ENCODE measurements around the gene MRPS31. TPM values are rescaled to one million over a fixed set of nuclear protein-coding genes. Genes with fewer than 3 reads are reported as not detected.

Gene MRPS31
- 11.3 and 12.0 TPM in 2 replicates for total RNA-seq

DNA sequence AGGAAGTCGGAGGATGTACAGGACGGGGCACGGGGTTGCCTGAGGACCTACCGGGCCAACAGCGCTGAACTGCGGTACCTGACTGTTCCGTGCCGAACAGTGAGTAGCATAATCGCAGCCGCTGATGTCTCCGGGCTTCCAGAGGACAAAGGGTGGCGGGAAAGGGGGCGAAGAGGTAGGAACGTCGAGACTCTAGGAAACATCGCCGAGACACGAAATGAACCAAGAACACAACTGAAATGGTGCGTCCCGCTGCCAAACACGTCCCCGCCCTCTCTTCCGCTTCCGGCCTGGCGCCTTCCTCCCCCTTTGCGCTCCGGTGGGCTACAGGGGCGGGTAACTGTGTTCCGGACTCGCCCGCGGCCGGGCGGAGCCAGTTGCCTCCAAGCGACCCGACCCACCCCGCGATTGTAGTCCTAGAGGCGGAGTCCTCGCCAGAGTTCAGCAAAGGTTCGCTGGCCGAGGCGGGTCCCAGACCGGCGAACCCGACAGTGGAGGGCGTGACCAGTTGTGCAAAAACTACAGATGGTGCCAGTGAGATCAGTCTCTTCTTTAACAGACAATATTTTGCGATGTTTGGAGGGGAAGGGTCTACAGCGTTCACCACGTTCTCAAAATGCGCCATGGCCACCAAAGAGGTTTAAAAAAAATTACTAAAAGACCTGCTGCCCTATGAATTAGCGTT lies at the start of gene MRPS31:
TSS of gene MRPS31 (minus strand) at position 257 of the 685 bp plus-strand sequence. CDS start at position 203, 54 bp downstream.
- Histone ChIP-seq H3K36me3 (ENCODE audit: control insufficient read depth, insufficient read depth, low read length) (peaks cover 2% of the 10 kb centered on the region), H3K27me3 (ENCODE audit: control insufficient read depth, insufficient read depth, low read length) (no peaks in the 10 kb centered on the region), H3K4me3 (ENCODE audit: low read depth, low read length) (peak within 1 kb of the TSS; percentile 62)
- TF ChIP-seq, protein P1, sequence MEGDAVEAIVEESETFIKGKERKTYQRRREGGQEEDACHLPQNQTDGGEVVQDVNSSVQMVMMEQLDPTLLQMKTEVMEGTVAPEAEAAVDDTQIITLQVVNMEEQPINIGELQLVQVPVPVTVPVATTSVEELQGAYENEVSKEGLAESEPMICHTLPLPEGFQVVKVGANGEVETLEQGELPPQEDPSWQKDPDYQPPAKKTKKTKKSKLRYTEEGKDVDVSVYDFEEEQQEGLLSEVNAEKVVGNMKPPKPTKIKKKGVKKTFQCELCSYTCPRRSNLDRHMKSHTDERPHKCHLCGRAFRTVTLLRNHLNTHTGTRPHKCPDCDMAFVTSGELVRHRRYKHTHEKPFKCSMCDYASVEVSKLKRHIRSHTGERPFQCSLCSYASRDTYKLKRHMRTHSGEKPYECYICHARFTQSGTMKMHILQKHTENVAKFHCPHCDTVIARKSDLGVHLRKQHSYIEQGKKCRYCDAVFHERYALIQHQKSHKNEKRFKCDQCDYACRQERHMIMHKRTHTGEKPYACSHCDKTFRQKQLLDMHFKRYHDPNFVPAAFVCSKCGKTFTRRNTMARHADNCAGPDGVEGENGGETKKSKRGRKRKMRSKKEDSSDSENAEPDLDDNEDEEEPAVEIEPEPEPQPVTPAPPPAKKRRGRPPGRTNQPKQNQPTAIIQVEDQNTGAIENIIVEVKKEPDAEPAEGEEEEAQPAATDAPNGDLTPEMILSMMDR (IDR thresholded peaks at IDR 0.05; ENCODE audit: insufficient read depth, low read length, severe bottlenecking) = peak; percentile 5
- peak; percentile 75 for DNase-seq (ENCODE audit: low read depth)
- FAIRE-seq = no peak

DNA sequence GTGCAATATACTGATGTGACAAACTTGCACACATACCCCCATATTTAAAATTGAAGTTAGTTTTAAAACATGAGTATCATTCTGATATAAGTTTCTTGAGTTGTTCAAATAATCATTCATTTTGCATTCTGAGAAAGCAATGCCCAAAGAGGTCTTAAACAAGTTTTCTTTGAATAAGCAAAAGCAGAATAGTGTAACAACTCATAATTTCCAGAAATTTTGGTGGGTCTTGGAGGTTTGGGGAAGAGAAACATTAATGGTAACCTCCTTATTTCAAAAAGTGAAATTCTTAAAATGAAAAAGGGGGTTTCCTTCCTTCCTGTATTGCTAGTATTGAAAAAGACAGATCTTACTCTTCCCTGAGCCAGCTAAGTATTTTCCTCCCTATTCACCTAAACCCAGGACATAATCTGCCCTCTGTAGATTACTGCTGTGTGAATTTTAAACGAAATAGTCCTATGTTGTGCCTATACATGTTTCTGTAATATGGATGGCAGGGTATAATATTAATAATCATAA lies 48.9 kb upstream of the MRPS31 start:
- TF ChIP-seq, protein P1 (IDR thresholded peaks at IDR 0.05; ENCODE audit: insufficient read depth, low read length, severe bottlenecking) = no peak
- DNase-seq (ENCODE audit: low read depth) = no peak
- H3K4me3 ChIP-seq (ENCODE audit: low read depth, low read length) = no peak overlapping the region
- H3K36me3 ChIP-seq (ENCODE audit: control insufficient read depth, insufficient read depth, low read length) = no peaks in the 10 kb centered on the region
- FAIRE-seq = no peak
- H3K27me3 ChIP-seq (ENCODE audit: control insufficient read depth, insufficient read depth, low read length) = no peaks in the 10 kb centered on the region

DNA sequence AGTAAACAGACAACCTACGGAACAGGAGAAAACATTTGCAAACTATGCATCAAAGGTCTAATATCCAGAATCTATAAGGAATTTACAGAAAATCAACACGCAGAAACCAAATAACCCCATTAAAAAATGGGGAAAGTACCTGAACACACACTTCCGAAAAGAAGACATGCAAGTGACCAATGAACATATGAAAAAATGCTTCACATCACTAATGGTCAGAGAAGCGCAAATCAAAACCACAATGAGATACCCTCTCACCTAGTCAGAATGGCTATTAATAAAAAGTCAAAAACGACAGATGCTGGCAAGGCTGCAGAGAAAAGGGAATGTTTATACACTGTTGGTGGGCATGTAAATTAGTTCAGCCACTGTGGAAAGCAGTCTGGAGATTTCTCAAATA lies 47.9 kb upstream of the MRPS31 start:
- FAIRE-seq (no peak), DNase-seq (ENCODE audit: low read depth) (no peak)
- H3K36me3 ChIP-seq (ENCODE audit: control insufficient read depth, insufficient read depth, low read length) = no peaks in the 10 kb centered on the region
- TF ChIP-seq, protein P1 (IDR thresholded peaks at IDR 0.05; ENCODE audit: insufficient read depth, low read length, severe bottlenecking) = no peak
- H3K27me3 ChIP-seq (ENCODE audit: control insufficient read depth, insufficient read depth, low read length) = no peaks in the 10 kb centered on the region
- H3K4me3 ChIP-seq (ENCODE audit: low read depth, low read length) = no peak overlapping the region

DNA sequence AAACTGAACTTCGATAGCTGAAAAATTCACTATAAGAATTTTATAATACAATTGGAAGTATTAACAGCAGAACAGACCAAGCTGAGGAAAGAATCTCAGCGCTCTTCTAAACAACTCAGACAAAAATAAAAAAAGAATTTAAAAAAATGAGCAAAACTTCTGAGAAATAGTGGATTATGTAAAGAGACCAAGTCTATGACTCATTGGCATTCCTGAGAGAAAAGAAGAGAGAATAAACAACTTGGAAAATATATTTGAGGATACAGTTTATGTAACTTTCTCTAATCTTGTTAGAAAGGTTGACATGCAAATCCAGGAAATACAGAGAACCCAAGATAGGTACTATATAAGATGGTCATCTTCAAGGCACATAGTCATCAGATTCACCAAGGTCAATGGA lies 43.8 kb upstream of the MRPS31 start:
- Histone ChIP-seq H3K36me3 (ENCODE audit: control insufficient read depth, insufficient read depth, low read length) (peaks cover 6% of the 10 kb centered on the region), H3K27me3 (ENCODE audit: control insufficient read depth, insufficient read depth, low read length) (no peaks in the 10 kb centered on the region), H3K4me3 (ENCODE audit: low read depth, low read length) (no peak overlapping the region)
- TF ChIP-seq, protein P1 (IDR thresholded peaks at IDR 0.05; ENCODE audit: insufficient read depth, low read length, severe bottlenecking) = no peak
- no peak for DNase-seq (ENCODE audit: low read depth)
- no peak for FAIRE-seq

DNA sequence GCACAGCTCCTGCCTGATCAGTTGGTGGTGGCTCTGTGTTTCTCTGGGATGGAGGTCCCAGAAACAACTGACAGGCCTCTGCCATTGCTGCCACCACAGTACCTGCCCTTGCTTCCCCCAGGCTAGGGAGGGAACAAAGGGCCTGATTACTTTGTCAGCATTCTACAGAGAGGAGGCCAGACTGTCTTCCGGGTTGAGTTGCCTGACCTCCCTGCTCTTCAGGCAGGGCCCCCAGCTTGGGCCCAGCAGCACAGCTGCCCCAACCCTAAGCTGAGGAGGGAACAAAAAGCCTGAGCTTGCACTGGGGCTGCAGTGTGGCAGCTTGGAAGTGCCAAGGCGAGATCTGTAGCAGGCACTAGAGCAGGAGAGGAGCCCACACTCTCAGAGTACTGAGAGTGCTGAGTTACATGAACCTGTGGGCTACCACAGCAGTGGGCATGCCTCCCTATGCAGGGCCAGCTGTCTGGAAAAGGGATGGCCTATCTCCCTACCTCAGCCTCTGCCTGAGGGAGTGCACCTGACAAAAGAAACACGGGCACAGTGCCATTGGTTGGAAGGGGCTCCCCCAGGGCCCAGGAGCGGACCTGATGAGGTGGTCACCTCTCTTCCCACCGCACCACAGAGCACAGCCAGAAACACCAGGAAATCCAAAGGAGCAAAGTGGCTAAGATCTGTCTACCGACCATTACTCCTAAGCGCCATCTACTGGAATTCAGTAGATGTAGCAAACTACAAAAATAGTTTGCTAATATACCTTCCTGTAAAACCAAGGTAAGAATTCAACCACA lies 42.9 kb upstream of the MRPS31 start:
- Histone ChIP-seq H3K4me3 (ENCODE audit: low read depth, low read length) (no peak overlapping the region), H3K36me3 (ENCODE audit: control insufficient read depth, insufficient read depth, low read length) (peaks cover 7% of the 10 kb centered on the region), H3K27me3 (ENCODE audit: control insufficient read depth, insufficient read depth, low read length) (no peaks in the 10 kb centered on the region)
- FAIRE-seq = no peak
- DNase-seq (ENCODE audit: low read depth) = peak; percentile 36
- TF ChIP-seq, protein P1 (IDR thresholded peaks at IDR 0.05; ENCODE audit: insufficient read depth, low read length, severe bottlenecking) = peak; percentile 54
